Omental fat pad (tissue), 4 donors: ENCODE data around the gene BOC. TPM values are rescaled to one million over a fixed set of nuclear protein-coding genes. Genes with fewer than 3 reads are reported as not detected.
A peak's percentile ranks its signal among the peaks of the same experiment; 100 is the strongest.

Experiments
- ATAC-seq: fragments of 150-250 bp; one replicate; pipeline ENCODE4 v1.9.1; 2016; ENCODE audit warnings: mild to moderate bottlenecking, moderate library complexity; ENCODE audit not compliant: low FRiP score
- DNase-seq: peaks from one replicate; pipeline ENCODE4 v3.0.0-alpha.2; 2019; ENCODE audit warnings: low spot score
- CTCF ChIP-seq, 3 donors: fragments of 450-650 bp; IDR thresholded peaks; one replicate each; pipeline ENCODE4 v1.5.1; 2016 to 2017; ENCODE audit warnings: antibody characterized with exemption in 3 of 3, mild to moderate bottlenecking in 3 of 3, moderate library complexity in 2 of 3
- total RNA-seq, 4 donors: library from RNA; depleted of rRNA; stranded (reverse); fragments of >200 nt; gene quantifications; one replicate each; pipeline ENCODE4 v1.1.0, GENCODE V29; 2016

Gene BOC
- total RNA-seq, 4 donors from 2014 or later = 28.1 to 103 (median 54.0) TPM

- no peak for ATAC-seq
- no peak for DNase-seq
- no peak for TF ChIP-seq CTCF (IDR thresholded peaks at IDR 0.05)
Observed at GRCh38 chr3:113225286-113225685, 13.9 kb downstream of the BOC start.

- ATAC-seq (no peak), DNase-seq (no peak)
- TF ChIP-seq CTCF (IDR thresholded peaks at IDR 0.05) = no peak
Observed at GRCh38 chr3:113226491-113226890, 15.1 kb downstream of the BOC start.

GRCh38 chr3:113227146-113227545 is 15.8 kb downstream of the BOC start:
- ATAC-seq (no peak), DNase-seq (no peak)
- TF ChIP-seq CTCF (IDR thresholded peaks at IDR 0.05) = no peak

- DNase-seq = no peak
- ATAC-seq = peak; percentile 35
- TF ChIP-seq CTCF (IDR thresholded peaks at IDR 0.05) = no peak
Observed at GRCh38 chr3:113228498-113229286, 17.3 kb downstream of the BOC start.

GRCh38 chr3:113231391-113231790 is 20.0 kb downstream of the BOC start:
- no peak for TF ChIP-seq CTCF (IDR thresholded peaks at IDR 0.05)
- ATAC-seq (peak; percentile 35), DNase-seq (no peak)

GRCh38 chr3:113231827-113232253 is 20.5 kb downstream of the BOC start:
- DNase-seq (no peak), ATAC-seq (peak; percentile 91)
- no peak for TF ChIP-seq CTCF (IDR thresholded peaks at IDR 0.05)

GRCh38 chr3:113232342-113232741 is 21.0 kb downstream of the BOC start:
- ATAC-seq = no peak
- TF ChIP-seq CTCF (IDR thresholded peaks at IDR 0.05) = no peak
- DNase-seq = no peak
